ENCODE data around the gene SLC25A36. TPM values are rescaled to one million over a fixed set of nuclear protein-coding genes. Genes with fewer than 3 reads are reported as not detected.
"Not testable (repeated sequence)": the region's sequence is repeated elsewhere in the genome, so short reads cannot be mapped to it uniquely, and the experiment has no call there.

Gene SLC25A36
- total RNA-seq, 1 donor from 2014 or later: 69.5 TPM

- intact Hi-C loops (cut with micrococcal nuclease): loop anchor here (1.0 to 10.0 kb wide), 4 partner anchors 36 to 1656 kb away; partner anchors contain the start of gene PLS1
- H3K27ac Mint-ChIP-seq: peak overlapping the region; percentile 96
- H3K4me1 Mint-ChIP-seq (ENCODE audit: low read depth): peaks cover 28% of the 10 kb centered on the region
Observed at GRCh38 chr3:140941090-140941433, 574 bp upstream of the SLC25A36 start.

GRCh38 chr3:140942221-140943104 lies 827 bp downstream of the SLC25A36 start:
- Mint-ChIP-seq H3K4me3 (ENCODE audit: low read depth) (peak overlapping the region; percentile 91), H3K27me3 (ENCODE audit: low read depth) (peaks cover 10% of the 10 kb centered on the region), H3K36me3 (ENCODE audit: low read depth) (peaks cover 21% of the 10 kb centered on the region), H3K27ac (peak overlapping the region; percentile 96), H3K9me3 (no peaks in the 10 kb centered on the region), H3K4me1 (ENCODE audit: low read depth) (peaks cover 34% of the 10 kb centered on the region)
- peak; percentile 40 for DNase-seq (ENCODE audit: low spot score)
- intact Hi-C loops (cut with micrococcal nuclease): loop anchor here (5.0 to 10.0 kb wide), 3 partner anchors 35 to 1655 kb away; partner anchors contain the start of gene PLS1

More at GRCh38 chr3:140941090-140941433, 574 bp upstream of the SLC25A36 start:
- no peak for DNase-seq (ENCODE audit: low spot score)
- H3K9me3 Mint-ChIP-seq: peaks cover 5% of the 10 kb centered on the region
- H3K4me3 Mint-ChIP-seq (ENCODE audit: low read depth): peak overlapping the region; percentile 91
- peaks cover 18% of the 10 kb centered on the region for H3K27me3 Mint-ChIP-seq (ENCODE audit: low read depth)
- H3K36me3 Mint-ChIP-seq (ENCODE audit: low read depth): peaks cover 11% of the 10 kb centered on the region

GRCh38 chr3:140943781-140944552 lies 2.3 kb downstream of the SLC25A36 start:
- H3K9me3 Mint-ChIP-seq: no peaks in the 10 kb centered on the region
- intact Hi-C loops (cut with micrococcal nuclease): loop anchor here (5.0 to 10.0 kb wide), 3 partner anchors 33 to 1653 kb away; partner anchors contain the start of gene PLS1
- H3K27me3 Mint-ChIP-seq (ENCODE audit: low read depth): peaks cover 3% of the 10 kb centered on the region
- DNase-seq (ENCODE audit: low spot score): no peak
- H3K4me3 Mint-ChIP-seq (ENCODE audit: low read depth): peak overlapping the region; percentile 91
- no peak overlapping the region for H3K27ac Mint-ChIP-seq
- peaks cover 23% of the 10 kb centered on the region for H3K36me3 Mint-ChIP-seq (ENCODE audit: low read depth)
- H3K4me1 Mint-ChIP-seq (ENCODE audit: low read depth): peaks cover 34% of the 10 kb centered on the region

GRCh38 chr3:140948460-140949249 lies 7.0 kb downstream of the SLC25A36 start:
- intact Hi-C loops (cut with micrococcal nuclease): loop anchor here (10.0 kb wide), 1 partner anchor 466 kb away; no protein-coding TSS in a partner anchor
- Mint-ChIP-seq H3K9me3 (no peaks in the 10 kb centered on the region), H3K36me3 (ENCODE audit: low read depth) (peaks cover 29% of the 10 kb centered on the region), H3K4me3 (ENCODE audit: low read depth) (no peak overlapping the region), H3K27ac (no peak overlapping the region), H3K27me3 (ENCODE audit: low read depth) (no peaks in the 10 kb centered on the region), H3K4me1 (ENCODE audit: low read depth) (peaks cover 25% of the 10 kb centered on the region)
- DNase-seq (ENCODE audit: low spot score): no peak

GRCh38 chr3:140950144-140950543 lies 8.5 kb downstream of the SLC25A36 start:
- intact Hi-C loops (cut with micrococcal nuclease): no loop called here
- Mint-ChIP-seq H3K27me3 (ENCODE audit: low read depth) (no peaks in the 10 kb centered on the region), H3K9me3 (no peaks in the 10 kb centered on the region), H3K4me3 (ENCODE audit: low read depth) (no peak overlapping the region), H3K36me3 (ENCODE audit: low read depth) (peaks cover 26% of the 10 kb centered on the region), H3K4me1 (ENCODE audit: low read depth) (peaks cover 28% of the 10 kb centered on the region), H3K27ac (no peak overlapping the region)
- DNase-seq (ENCODE audit: low spot score): no peak

GRCh38 chr3:140950863-140951262 lies 9.2 kb downstream of the SLC25A36 start:
- H3K27me3 Mint-ChIP-seq (ENCODE audit: low read depth): no peaks in the 10 kb centered on the region
- peaks cover 24% of the 10 kb centered on the region for H3K36me3 Mint-ChIP-seq (ENCODE audit: low read depth)
- peaks cover 25% of the 10 kb centered on the region for H3K4me1 Mint-ChIP-seq (ENCODE audit: low read depth)
- no peak for DNase-seq (ENCODE audit: low spot score)
- no peaks in the 10 kb centered on the region for H3K9me3 Mint-ChIP-seq
- no peak overlapping the region for H3K4me3 Mint-ChIP-seq (ENCODE audit: low read depth)
- H3K27ac Mint-ChIP-seq: no peak overlapping the region
- intact Hi-C loops (cut with micrococcal nuclease): no loop called here

- intact Hi-C loops (cut with micrococcal nuclease); H3K4me3 Mint-ChIP-seq (ENCODE audit: low read depth); H3K9me3 Mint-ChIP-seq; H3K27ac Mint-ChIP-seq; H3K27me3 Mint-ChIP-seq (ENCODE audit: low read depth); DNase-seq (ENCODE audit: low spot score): not testable (repeated sequence)
- peaks cover 21% of the 10 kb centered on the region for H3K4me1 Mint-ChIP-seq (ENCODE audit: low read depth)
- peaks cover 22% of the 10 kb centered on the region for H3K36me3 Mint-ChIP-seq (ENCODE audit: low read depth)
Observed at GRCh38 chr3:140951750-140952149, 10.1 kb downstream of the SLC25A36 start.

GRCh38 chr3:140953028-140953960 lies 11.7 kb downstream of the SLC25A36 start:
- Mint-ChIP-seq H3K4me3 (ENCODE audit: low read depth) (no peak overlapping the region), H3K27me3 (ENCODE audit: low read depth) (no peaks in the 10 kb centered on the region), H3K27ac (no peak overlapping the region), H3K9me3 (no peaks in the 10 kb centered on the region), H3K36me3 (ENCODE audit: low read depth) (peaks cover 21% of the 10 kb centered on the region), H3K4me1 (ENCODE audit: low read depth) (peaks cover 21% of the 10 kb centered on the region)
- no peak for DNase-seq (ENCODE audit: low spot score)
- intact Hi-C loops (cut with micrococcal nuclease): no loop called here

GRCh38 chr3:140954576-140954975 lies 12.9 kb downstream of the SLC25A36 start:
- H3K27ac Mint-ChIP-seq: no peak overlapping the region
- H3K4me3 Mint-ChIP-seq (ENCODE audit: low read depth): no peak overlapping the region
- intact Hi-C loops (cut with micrococcal nuclease): no loop called here
- H3K27me3 Mint-ChIP-seq (ENCODE audit: low read depth): no peaks in the 10 kb centered on the region
- no peaks in the 10 kb centered on the region for H3K9me3 Mint-ChIP-seq
- H3K4me1 Mint-ChIP-seq (ENCODE audit: low read depth): peaks cover 19% of the 10 kb centered on the region
- no peak for DNase-seq (ENCODE audit: low spot score)
- peaks cover 25% of the 10 kb centered on the region for H3K36me3 Mint-ChIP-seq (ENCODE audit: low read depth)

- Mint-ChIP-seq H3K36me3 (ENCODE audit: low read depth) (peaks cover 26% of the 10 kb centered on the region), H3K27ac (no peak overlapping the region), H3K27me3 (ENCODE audit: low read depth) (no peaks in the 10 kb centered on the region), H3K4me1 (ENCODE audit: low read depth) (peaks cover 19% of the 10 kb centered on the region), H3K9me3 (no peaks in the 10 kb centered on the region), H3K4me3 (ENCODE audit: low read depth) (no peak overlapping the region)
- no peak for DNase-seq (ENCODE audit: low spot score)
- intact Hi-C loops (cut with micrococcal nuclease): no loop called here
Observed at GRCh38 chr3:140955645-140956044, 14.0 kb downstream of the SLC25A36 start.

- Mint-ChIP-seq H3K4me1 (ENCODE audit: low read depth) (peaks cover 17% of the 10 kb centered on the region), H3K9me3 (no peaks in the 10 kb centered on the region), H3K36me3 (ENCODE audit: low read depth) (peaks cover 30% of the 10 kb centered on the region), H3K27me3 (ENCODE audit: low read depth) (no peaks in the 10 kb centered on the region), H3K27ac (no peak overlapping the region), H3K4me3 (ENCODE audit: low read depth) (no peak overlapping the region)
- intact Hi-C loops (cut with micrococcal nuclease): no loop called here
- no peak for DNase-seq (ENCODE audit: low spot score)
Observed at GRCh38 chr3:140956058-140956835, 14.6 kb downstream of the SLC25A36 start.

Measured in activated T-helper 2 cell treated with anti-CD3 and anti-CD28 coated beads, Interferon-gamma antibody, Interleukin-2, Interleukin-4, amounts not matched to agents 10 μg/mL and 5 μg/mL and 100 μg/mL, durations not matched to agents 14 hours and 24 hours and 36 hours (primary cell).